Omental fat pad (tissue), 4 donors: ENCODE measurements around the gene DCAF6. TPM values are rescaled to one million over a fixed set of nuclear protein-coding genes. Genes with fewer than 3 reads are reported as not detected.
A peak's percentile ranks its signal among the peaks of the same experiment; 100 is the strongest.

Source experiments
- ATAC-seq: fragments of 150-250 bp; one replicate; pipeline ENCODE4 v1.9.1; 2016; ENCODE audit warnings: mild to moderate bottlenecking, moderate library complexity; ENCODE audit not compliant: low FRiP score
- DNase-seq: peaks from one replicate; pipeline ENCODE4 v3.0.0-alpha.2; 2019; ENCODE audit warnings: low spot score
- CTCF ChIP-seq, 3 donors: fragments of 450-650 bp; IDR thresholded peaks; one replicate each; pipeline ENCODE4 v1.5.1; 2016 to 2017; ENCODE audit warnings: antibody characterized with exemption in 3 of 3, mild to moderate bottlenecking in 3 of 3, moderate library complexity in 2 of 3
- total RNA-seq, 4 donors: library from RNA; depleted of rRNA; stranded (reverse); fragments of >200 nt; gene quantifications; one replicate each; pipeline ENCODE4 v1.1.0, GENCODE V29; 2016

The DCAF6 gene
- total RNA-seq, 4 donors from 2014 or later, result 57.2 to 98.4 (median 75.5) TPM

- ATAC-seq, result no peak
- no peak for DNase-seq
- TF ChIP-seq CTCF (IDR thresholded peaks at IDR 0.05), result no peak
Measured at GRCh38 chr1:168057355-168057754, 120.9 kb downstream of the DCAF6 start.

- DNase-seq (no peak), ATAC-seq (no peak)
- TF ChIP-seq CTCF (IDR thresholded peaks at IDR 0.05), result no peak
Measured at GRCh38 chr1:168057921-168058320, 121.4 kb downstream of the DCAF6 start.

- DNase-seq (no peak), ATAC-seq (no peak)
- no peak for TF ChIP-seq CTCF (IDR thresholded peaks at IDR 0.05)
Measured at GRCh38 chr1:168064216-168064615, 127.7 kb downstream of the DCAF6 start.

GRCh38 chr1:168065506-168065905, 129.0 kb downstream of the DCAF6 start:
- TF ChIP-seq CTCF (IDR thresholded peaks at IDR 0.05), result no peak
- ATAC-seq, result no peak
- no peak for DNase-seq

- TF ChIP-seq CTCF (IDR thresholded peaks at IDR 0.05), result no peak
- ATAC-seq, result no peak
Measured at GRCh38 chr1:168069384-168069783, 132.9 kb downstream of the DCAF6 start.

GRCh38 chr1:168079761-168080160, 143.3 kb downstream of the DCAF6 start:
- no peak for TF ChIP-seq CTCF (IDR thresholded peaks at IDR 0.05)
- DNase-seq (no peak), ATAC-seq (peak; percentile 12)

More at GRCh38 chr1:168069384-168069783, 132.9 kb downstream of the DCAF6 start:
- DNase-seq, result no peak

GRCh38 chr1:168081373-168082007, 145.0 kb downstream of the DCAF6 start:
- ATAC-seq (peak; percentile 25), DNase-seq (no peak)
- TF ChIP-seq CTCF (IDR thresholded peaks at IDR 0.05), result no peak
